GM13976 (cell line): ENCODE measurements around the gene KIAA1210.
"Not testable (repeated sequence)": the region's sequence is repeated elsewhere in the genome, so short reads cannot be mapped to it uniquely, and the experiment has no call there.

Experiments used
- DNase-seq: peaks from one replicate; pipeline ENCODE4 v3.0.0; 2012; ENCODE audit warnings: low spot score
- CTCF ChIP-seq: IDR thresholded peaks from 2 replicates; pipeline ENCODE4 v1.5.1; 2012; ENCODE audit warnings: borderline replicate concordance, mild to moderate bottlenecking; ENCODE audit not compliant: insufficient read depth; ENCODE audit errors: extremely low read depth, missing control alignments, control extremely low read depth
- in situ Hi-C: fragments of 300-500 bp; cut with MboI; formaldehyde crosslinking; loops from one replicate; pipeline ENCODE4 v1.12.0; 2022; ENCODE audit warnings: low sequenced_read_pairs, mixed read lengths, inconsistent platforms; ENCODE audit not compliant: unreplicated experiment

Gene KIAA1210

DNA sequence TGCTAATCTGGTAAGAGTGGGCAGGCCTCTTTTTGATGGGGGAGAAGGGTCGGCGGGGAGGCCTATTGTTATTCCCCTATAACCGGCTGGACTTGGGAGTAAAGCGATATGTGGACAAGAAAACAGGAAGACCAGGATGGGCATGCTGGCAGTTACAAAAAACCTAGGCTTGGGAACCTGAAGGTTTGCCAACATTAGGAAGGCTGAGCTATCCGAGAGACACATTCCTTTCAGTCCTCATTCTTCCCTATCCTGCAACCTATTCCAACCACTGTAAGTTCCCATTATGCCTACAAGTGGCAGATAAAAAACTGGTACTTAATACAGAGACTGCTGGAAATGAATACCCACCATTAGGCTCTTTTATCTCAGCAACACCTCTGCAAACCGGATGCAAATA is 87.2 kb downstream of the KIAA1210 start:
- TF ChIP-seq CTCF, result no peak
- in situ Hi-C loops, result no loop called here
- no peak for DNase-seq

DNA sequence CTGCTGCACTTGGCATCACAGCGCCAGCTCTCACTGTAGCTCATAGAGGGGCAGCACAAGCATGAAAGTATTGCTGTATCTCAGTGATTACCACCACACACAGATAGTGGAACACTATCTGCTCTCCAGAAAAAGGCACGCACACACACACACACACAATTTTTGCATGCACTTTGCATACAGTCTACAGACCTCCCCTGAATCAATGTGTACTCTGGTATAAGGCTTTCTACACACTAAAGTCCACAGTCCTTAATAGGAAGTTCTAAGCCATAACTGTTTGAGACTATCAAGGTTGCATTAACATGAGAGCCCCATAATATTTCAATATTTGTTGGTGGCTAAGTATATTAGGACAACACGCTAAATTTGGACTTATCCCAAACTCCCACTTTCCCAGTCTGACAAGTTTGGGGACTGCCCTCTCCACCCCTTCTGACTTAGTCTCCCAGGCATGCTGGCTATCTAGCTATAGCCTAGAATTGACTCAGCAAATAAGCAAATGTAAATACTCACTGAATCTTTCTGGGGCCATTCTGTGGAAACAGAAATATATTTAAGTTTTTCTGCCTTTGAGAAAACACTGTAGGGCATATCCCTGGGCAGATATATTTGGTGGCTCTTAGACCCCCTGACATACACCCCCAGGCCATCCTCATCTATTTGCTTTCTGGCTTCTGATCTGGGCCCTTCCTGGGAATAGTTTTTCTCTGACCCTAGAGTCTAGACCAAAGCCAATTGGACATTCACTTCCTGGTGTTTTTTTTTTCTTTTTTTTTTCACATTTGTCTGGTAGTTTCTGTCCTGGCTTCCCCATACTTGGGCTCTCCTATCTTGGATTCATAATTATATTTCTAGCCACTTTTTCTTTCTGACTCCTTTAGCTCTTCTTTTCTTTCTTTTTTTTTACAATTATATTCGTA is 91.2 kb downstream of the KIAA1210 start:
- no peak for TF ChIP-seq CTCF
- in situ Hi-C loops, result no loop called here
- no peak for DNase-seq

DNA sequence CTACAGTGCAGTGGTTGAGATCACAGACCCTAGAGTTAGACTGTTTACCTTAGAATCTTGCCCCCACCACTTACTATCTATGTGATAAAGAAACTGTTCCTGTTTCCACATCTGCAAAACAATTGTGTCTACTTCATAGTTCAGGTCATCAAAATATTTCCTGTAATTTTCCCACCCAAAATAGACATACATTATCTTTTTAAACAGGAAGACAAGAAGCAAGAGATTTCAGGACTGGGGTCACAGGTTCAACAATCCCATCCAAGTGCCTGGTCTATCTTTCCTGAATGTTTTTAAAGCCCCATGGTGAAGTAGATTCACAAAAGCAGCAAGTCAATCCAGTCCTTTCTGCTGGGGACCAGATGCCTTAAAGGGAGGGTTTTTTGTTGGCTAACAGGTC is 96.6 kb downstream of the KIAA1210 start:
- DNase-seq, result no peak
- TF ChIP-seq CTCF, result no peak
- in situ Hi-C loops, result no loop called here

- DNase-seq, in situ Hi-C loops: not testable (repeated sequence)
Measured at GRCh38 chrX:119029656-119030055, 98.0 kb downstream of the KIAA1210 start.

GRCh38 chrX:119028733-119029330 is 98.8 kb downstream of the KIAA1210 start:
- no peak for TF ChIP-seq CTCF
- DNase-seq, result no peak
- in situ Hi-C loops, result no loop called here
